GM10266 (cell line): ENCODE results near the gene NAE1.

Source experiments
- DNase-seq: peaks from one replicate; pipeline ENCODE4 v3.0.0; 2012; ENCODE audit errors: extremely low spot score
- CTCF ChIP-seq: IDR thresholded peaks from 2 replicates; pipeline ENCODE4 v1.5.1; 2012; ENCODE audit warnings: mild to moderate bottlenecking, low read depth; ENCODE audit not compliant: control insufficient read depth, insufficient read depth; ENCODE audit errors: missing control alignments

NAE1 gene

GRCh38 chr16:66834746-66835145 is 4.0 kb upstream of the NAE1 start:
- DNase-seq = no peak
- TF ChIP-seq CTCF = no peak

- no peak for DNase-seq
- TF ChIP-seq CTCF = no peak
Measured at GRCh38 chr16:66832661-66833305, 2.0 kb upstream of the NAE1 start.

GRCh38 chr16:66832190-66832589 is 1.4 kb upstream of the NAE1 start:
- TF ChIP-seq CTCF = no peak
- DNase-seq = no peak

GRCh38 chr16:66824006-66824405 is 6.8 kb downstream of the NAE1 start:
- no peak for TF ChIP-seq CTCF
- DNase-seq = no peak

GRCh38 chr16:66814734-66815133 is 16.0 kb downstream of the NAE1 start:
- TF ChIP-seq CTCF = no peak

GRCh38 chr16:66811043-66811442 is 19.7 kb downstream of the NAE1 start:
- no peak for TF ChIP-seq CTCF
- no peak for DNase-seq

More at GRCh38 chr16:66814734-66815133, 16.0 kb downstream of the NAE1 start:
- no peak for DNase-seq

GRCh38 chr16:66810391-66810790 is 20.4 kb downstream of the NAE1 start:
- TF ChIP-seq CTCF = no peak
- no peak for DNase-seq
